GM12873 (cell line): ENCODE results near the gene SLC38A10.

Experiments
- TF ChIP-seq, protein P1 (sequence below): IDR thresholded peaks from 2 replicates; pipeline ENCODE4 v1.5.1; 2012; ENCODE audit warnings: low read depth, mild to moderate bottlenecking, moderate library complexity, low read length, control low read depth; ENCODE audit not compliant: insufficient read depth; ENCODE audit errors: missing control alignments

SLC38A10 gene

DNA sequence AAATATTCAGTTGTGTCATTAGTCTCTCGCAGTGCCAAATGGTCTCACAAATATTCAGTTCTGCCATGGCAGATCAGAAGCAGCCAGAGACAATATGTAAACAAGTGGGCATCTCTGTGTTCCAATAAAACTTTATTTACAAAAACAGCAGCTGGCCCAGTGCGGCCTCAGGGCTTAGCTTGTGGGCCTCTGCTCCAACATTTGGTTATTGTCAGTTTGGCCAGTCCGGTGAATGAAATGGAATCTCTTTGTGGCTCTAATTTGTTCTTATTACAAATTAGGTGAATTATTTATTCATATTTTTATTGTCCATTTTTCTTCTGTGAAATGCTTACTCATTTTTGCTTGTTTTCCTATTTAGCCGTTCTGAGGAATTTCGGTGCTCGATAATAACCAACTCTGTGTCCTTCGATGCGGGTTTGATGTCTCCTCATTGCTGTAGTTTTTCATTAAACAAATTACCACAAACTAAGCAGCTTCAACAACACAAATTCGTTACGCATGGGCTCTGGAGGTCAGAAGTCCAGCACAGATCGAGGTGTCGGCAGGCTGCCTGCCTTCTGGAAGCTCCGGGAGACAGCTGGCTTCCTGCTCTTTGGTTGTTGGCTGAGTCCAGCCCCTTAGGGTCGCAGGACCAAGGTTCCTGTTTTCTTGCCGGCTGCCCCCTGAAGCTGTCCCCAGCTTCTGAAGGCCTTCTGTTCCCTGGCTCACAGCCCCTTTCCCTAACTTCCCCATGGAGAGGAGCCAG is 4.1 kb upstream of the SLC38A10 start:
- TF ChIP-seq, protein P1, sequence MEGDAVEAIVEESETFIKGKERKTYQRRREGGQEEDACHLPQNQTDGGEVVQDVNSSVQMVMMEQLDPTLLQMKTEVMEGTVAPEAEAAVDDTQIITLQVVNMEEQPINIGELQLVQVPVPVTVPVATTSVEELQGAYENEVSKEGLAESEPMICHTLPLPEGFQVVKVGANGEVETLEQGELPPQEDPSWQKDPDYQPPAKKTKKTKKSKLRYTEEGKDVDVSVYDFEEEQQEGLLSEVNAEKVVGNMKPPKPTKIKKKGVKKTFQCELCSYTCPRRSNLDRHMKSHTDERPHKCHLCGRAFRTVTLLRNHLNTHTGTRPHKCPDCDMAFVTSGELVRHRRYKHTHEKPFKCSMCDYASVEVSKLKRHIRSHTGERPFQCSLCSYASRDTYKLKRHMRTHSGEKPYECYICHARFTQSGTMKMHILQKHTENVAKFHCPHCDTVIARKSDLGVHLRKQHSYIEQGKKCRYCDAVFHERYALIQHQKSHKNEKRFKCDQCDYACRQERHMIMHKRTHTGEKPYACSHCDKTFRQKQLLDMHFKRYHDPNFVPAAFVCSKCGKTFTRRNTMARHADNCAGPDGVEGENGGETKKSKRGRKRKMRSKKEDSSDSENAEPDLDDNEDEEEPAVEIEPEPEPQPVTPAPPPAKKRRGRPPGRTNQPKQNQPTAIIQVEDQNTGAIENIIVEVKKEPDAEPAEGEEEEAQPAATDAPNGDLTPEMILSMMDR: no peak

DNA sequence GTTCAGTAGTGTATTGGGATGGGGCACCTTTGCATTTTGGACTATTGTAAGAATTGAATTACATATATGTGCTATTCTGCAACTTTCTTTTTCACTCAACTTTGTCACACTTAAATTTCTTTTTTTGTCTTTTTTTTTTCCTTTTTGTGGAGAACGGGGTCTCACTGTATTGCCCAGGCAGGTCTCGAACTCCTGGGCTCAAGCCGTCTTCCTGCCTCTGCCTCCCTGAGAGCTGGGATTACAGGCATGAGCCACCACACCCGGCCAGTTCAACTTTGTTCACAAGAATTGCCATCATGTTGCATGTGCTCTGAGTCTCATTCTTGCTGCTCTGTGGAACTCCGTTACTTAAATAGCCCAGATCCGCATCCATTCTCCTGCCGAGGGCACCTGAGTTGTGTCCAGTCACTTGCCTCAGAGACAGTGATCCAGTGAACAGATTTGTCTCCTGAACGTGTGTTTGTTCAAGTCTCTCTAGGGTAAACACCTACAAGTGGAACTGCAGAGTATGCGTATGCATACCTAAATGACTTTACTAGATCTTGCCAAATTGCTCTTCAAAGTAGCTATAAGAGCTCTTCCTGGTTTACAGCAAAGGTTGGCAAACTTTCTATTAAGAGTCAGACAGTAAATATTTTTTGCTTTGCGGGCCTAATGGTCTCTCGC is 3.4 kb upstream of the SLC38A10 start:
- TF ChIP-seq, protein P1: no peak

DNA sequence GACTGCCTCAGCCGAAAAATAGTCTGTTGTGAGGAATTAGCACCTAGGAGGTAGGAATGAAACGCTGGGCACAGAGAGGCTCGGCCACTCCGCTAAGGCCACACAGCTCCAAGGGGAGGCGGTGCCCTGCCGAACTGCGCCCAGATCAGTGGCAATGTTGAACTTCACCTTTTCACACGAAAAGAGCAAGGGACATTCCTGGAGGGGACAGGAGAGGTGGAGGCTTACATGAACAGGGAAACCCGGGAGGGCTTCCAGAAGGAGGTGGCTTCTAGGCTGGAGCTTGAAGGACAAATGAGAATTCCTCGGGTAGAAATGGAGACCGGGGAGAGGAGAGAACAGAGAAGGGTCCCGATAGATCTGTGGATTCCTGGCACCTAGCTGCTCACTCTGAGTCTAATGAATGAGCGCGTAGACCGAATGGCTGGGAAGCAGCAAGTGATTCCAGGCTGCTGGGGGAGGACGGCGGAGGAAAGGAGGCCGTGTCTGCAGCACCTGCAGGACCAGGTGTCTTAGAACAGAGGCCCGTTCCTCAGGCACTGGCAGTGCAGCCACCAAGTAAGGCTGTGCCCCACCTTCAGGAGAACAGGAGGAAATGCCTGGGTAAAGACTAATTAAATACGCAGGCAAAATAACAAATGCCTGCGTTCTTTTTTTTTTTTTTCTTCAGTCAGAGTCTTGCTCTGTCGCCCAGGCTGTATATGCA is 722 bp upstream of the SLC38A10 start:
- TF ChIP-seq, protein P1: peak; percentile 53

DNA sequence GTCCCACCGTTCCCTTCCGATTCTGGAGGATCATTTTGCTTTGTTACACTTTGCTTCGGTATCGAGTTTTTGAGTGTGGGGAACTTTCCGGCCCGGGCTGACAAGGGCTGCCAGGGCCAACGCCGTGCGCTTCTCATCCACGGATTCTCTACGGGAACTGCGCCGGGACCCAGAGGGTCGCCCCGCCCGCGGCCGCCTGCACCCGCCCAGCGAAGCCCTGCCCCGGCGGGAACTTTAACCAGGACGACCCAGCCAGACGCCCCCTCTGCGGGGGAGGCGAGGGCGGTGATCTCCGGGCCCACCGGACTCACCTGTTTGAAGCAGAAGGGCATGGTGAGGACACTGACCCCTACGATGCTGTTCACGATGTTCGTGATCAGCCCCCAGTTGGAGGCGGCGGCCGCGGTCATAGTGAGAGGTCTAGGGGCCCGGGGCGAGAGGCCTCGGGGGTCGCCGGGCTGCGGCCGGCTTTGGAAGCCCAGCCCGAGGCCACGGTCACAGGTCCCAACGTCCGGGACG is 536 bp downstream of the SLC38A10 start:
- TF ChIP-seq, protein P1: no peak

DNA sequence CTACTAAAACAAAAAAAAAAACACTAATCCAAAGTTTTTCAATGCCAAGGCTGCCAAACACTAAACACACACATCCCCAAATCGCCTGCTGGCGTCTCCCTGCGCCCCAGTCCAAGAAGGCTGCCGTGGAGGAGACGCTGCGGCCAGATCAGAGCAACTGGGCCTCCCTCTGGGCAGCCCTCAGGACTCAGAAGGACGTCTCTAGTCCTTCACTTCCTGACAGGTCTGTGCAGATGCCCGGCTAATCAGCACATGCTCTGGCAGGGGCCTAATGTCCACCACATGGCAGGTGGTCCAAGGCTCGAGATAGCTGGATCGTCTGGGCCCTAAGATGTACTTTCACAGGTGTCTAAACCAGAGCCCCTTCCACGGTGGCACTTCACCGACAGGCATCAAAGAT is 2.7 kb downstream of the SLC38A10 start:
- TF ChIP-seq, protein P1: no peak

DNA sequence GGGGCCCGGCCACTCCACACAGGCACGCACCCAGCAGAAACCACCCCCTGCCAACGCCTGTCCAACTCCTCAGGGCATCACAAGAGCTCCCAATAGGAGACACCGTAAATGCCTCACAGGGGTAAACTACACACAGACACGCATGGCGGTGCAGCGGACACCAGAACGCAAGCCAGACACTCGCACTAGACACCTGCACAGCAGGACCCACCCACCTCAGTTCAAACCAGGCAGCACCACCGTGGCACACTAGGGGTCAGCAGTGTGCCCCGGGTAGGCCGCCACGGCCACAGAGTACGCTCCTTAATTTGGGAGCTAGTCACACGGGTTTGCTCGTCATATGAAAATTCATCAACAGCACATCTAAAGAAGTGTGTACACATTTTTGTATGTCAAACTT is 3.4 kb downstream of the SLC38A10 start:
- TF ChIP-seq, protein P1: peak; percentile 88

DNA sequence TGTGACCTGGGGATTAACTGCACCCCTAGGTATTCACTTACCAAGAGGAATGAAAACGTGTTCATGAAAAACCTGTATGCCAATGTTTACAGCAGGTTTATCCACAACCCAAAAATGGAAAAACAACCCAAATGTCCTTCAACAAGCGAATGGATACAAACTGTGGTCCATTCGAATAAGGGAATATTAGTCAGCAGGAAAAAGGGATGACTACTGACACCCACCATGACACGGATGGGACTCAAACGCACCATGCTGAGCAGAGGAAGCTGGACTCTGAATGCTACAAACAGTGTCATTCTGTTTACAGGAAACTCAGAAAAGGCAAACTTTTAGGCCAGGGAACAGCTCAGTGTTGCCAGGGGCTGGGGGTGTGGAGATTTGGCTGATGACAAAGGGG is 4.9 kb downstream of the SLC38A10 start:
- TF ChIP-seq, protein P1: no peak
